Ovary (tissue), 3 donors: ENCODE results near the gene PIH1D1.

Source experiments
- CTCF ChIP-seq, 3 donors: fragments of 450-650 bp in 2 of 3; fragments of 200-600 bp in 1 of 3; IDR thresholded peaks; one replicate each; pipeline versions ENCODE4 v1.5.1 to v1.8.0; 2016 to 2022; ENCODE audit warnings: antibody characterized with exemption in 3 of 3, mild to moderate bottlenecking in 1 of 3
- POLR2A ChIP-seq: fragments of 450-650 bp; IDR thresholded peaks from one replicate; pipeline ENCODE4 v1.6.1; 2017; ENCODE audit warnings: antibody characterized with exemption, mild to moderate bottlenecking, moderate library complexity
- donor health status: DM: no; HTN: no; CAD: no.

GRCh38 chr19:49488046-49488862 lies 36.6 kb upstream of the PIH1D1 start:
- TF ChIP-seq CTCF (IDR thresholded peaks at IDR 0.05) (no peak), POLR2A (no peak)
